ENCODE measurements around the gene MAP3K5.
A peak's percentile ranks its signal among the peaks of the same experiment; 100 is the strongest.
"Not testable (repeated sequence)": the region's sequence is repeated elsewhere in the genome, so short reads cannot be mapped to it uniquely, and the experiment has no call there.

The MAP3K5 gene

DNA sequence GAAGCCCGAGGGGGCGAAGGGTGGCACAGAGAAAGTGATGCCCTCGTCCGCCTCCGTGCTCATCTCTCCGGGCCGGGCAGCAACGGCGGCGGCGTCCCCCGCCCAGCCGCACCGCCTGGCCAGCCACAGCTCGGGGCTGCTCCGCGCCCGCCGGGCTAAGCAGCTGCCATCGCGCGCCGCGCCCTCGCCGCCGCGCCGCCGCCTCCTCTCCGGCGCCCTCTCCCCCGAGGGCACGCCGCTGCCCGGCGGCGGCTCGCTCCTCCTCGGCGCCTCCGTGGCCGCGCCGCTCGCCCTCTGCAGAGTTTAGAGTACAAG is 225 bp downstream of the MAP3K5 start:
- no peak for DNase-seq

DNA sequence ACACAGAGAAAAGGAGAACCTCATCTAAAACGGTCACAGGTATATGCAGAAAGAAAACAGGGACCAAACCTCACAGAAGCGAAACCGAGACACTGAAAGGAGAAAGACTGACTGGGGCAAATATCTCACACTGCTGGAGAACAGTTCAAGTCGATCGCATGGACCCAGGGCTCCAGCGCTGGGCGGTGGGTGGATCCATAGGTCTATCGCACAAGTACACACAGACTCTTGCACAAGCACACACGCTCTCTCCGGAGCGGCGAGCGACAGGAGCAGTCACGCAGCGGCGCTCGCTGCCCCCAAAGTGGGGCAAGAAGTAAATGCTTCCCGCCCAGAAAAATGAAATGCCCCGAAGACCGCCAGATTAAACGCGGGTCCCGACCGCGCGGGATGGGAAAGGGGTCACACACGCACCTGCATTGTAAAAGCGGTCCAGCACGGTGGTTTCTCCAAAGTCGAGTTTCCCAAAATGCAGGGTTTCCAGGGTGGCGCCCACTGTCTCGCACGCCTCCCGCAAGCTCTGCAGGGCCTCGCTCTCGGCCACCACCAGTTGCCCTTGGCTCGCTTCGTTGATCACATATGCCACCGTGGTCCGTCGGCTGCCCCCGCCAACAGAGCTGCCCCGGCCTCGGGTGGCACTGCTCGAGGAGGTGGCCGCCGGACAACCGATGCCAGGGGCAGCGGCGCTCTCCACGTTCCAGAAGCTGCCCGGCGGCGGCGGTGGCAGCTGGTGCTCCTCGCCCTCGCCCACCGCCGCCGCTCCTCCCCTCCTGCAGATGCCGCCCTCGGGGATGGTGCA is 782 bp downstream of the MAP3K5 start:
- peak; percentile 53 for DNase-seq

DNA sequence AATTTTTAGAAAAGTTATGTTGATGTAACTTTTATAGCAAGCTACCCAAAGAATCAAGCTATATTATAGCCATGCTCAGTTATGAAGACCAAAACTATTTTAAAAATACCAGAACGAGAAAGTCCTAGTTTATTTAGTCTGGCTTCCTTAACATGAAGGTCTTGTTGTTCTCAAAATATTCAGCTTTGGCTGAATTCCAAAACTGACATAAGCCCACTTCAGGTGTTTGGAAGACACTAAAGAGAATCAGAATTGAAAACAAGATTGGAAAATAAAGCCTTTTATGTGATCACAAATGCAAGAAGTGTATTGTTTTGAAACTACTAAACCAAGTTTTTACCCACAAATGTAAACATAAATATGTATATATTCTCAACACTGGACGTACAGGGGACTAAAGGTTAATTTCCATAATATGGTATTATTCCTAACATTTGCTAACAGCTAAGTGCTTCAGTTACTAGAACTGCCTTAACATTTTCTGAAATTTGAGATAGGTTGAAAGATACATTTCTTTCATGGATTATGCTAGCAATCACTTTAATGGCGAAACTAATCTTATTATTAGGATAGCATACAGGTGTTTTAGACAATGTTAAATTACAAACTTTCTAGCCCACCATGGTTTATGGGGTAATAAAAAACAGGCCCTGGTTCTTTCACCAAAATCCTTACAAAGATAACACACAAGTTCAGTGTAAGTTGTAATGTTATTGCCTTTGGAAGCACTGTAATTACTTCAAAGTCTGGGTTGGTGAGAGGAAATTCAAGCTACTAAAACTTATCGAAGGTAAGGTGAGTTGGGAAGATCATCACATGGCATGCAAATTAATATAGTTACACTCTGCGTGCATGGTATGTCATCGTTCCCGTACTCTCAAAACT is 1.6 kb downstream of the MAP3K5 start:
- DNase-seq, result no peak

DNA sequence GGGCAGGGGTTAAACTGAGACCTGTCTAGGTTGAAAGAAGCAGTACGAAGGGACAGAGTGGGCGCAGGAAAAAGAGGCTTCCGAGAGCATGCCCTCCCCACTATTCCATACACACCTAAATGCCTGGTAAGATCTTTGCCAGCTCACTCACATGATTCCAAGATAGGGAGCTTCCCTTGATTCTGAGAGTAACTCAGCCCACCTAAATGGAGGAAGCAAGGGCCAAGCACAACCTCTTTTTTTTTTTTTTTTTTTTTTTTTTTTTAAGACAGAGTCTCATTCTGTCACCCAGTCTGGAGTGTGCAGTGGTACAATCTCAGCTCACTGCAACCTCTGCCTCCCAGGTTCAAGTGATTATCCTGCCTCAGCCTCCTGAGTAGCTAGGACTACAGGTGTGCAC is 2.8 kb downstream of the MAP3K5 start:
- not testable (repeated sequence) for DNase-seq

DNA sequence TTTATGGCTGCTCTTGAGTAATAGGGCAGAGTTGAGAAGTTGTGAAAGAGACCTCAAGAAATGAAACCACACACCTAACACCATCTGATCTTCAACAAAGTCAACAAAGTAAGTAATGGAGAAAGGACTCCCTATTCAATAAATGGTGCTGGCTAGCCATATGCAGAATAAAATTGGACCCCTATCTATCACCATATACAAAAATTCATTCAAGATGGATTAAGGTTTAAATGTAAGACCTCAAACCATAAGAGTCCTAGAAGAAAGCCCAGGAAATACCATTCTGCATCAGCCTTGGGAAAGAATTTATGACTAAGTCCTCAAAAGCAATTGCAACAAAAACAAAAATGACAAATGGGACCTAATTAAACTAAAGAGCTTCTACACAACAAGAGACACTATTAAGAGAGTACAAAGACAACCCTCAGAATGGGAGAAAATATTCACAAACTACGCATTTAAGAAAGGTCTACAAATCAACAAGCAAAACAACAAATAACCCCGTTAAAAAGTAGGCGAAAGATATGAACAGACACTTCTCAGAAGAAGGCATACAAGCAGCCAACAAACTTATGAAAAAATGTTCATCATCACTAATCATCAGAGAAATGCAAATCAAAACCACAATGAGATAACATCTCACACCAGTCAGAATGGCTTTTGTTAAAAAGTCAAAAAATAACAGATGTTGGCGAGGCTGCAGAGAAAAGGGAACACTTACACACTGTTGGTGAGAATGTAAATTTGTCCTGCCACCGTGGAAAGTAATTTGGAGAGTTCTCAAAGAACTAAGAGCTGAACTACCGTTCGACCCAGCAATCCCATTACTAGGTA is 4.0 kb downstream of the MAP3K5 start:
- no peak for DNase-seq

DNA sequence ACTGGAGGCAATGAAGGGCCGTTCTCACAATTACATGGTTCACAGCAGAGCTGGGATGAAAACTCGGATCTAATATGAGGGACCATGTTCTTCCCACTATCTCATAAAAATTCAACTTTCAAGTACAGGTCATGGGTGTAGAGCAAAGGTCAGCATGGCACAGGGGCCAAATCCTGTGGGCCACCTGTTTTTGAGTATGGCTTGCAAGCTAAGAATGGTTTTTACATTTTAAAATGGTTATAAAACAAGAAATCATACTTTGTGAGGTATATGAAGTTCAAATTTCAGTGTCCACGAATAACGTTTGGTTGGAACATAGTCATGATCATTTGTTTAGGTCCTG is 4.6 kb downstream of the MAP3K5 start:
- DNase-seq, result no peak

DNA sequence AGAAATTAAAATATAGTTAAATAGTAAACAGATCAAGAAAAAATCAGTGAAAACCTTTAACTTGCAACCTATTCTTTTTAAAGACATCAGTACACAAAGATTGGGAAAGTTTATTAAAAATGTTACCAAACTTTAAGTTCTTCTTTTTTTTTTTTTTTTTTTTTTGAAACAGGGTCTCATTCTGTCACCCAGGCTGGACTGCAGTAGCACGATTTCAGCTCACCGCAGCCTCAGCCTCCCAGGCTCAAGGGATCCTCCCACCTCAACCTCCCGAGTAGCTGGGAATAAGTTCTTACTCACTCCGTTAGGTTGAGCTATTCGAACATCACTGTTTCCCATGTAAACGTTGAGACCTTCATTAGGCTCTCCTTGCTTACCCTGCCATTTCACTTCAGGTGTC is 5.6 kb downstream of the MAP3K5 start:
- no peak for DNase-seq

DNA sequence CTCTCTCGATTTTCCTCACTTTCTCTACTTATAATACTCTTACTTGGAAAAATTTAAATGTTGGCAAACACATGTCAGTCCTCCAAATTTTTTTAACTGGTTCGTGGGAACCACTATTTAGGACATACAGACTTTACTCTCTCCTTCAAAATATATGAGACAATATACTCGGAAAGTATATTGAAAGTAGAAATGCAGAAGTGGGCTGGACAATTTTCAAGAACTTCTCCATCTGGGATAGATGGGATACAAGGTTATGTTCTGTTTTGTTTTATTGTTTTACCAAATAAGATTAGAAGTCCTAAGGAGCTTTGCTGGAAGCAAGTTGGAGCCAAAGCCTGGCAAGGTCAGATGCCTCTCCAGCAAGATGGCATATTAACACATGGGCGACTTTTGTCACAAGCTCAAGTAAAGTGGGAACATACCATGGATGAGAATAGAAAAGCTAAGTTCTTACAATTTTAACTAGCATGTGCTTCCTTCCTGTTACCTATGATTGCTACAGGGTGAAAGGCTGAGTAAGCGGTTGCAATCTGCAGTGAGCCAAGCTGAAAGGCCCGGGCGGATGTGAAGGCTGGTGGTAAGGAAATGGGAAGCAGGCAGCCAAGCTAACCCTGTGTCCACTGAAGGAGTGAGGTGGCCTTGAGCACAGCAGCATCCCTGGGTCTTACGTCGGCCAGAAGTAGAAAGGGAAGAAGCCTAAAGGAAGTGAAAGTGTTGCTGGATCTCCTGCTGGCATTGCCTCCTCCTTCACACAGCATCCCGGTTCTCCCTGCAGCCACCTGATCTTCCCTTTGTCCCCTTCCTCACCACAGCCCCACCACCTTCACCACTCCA is 7.1 kb downstream of the MAP3K5 start:
- peak; percentile 13 for DNase-seq

DNA sequence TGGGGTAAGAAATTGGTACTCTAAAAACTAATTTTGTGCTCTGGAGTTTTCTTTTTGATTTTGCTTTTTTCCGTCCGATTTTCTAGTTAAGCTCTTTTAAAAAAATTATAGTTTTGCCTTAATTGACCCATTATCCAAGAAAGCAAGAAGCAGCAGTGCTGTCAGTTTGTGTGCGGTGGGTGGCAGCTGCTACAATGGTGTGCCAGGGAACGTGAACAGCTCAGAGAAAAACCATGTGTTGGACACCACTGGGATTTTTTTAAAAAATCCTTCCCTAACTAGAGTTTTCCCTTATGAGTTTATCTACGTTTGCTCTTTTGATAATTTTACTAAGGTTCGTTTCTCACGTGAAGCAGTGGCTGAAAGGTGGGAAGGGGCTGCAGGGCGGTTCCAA is 8.0 kb downstream of the MAP3K5 start:
- no peak for DNase-seq

DNA sequence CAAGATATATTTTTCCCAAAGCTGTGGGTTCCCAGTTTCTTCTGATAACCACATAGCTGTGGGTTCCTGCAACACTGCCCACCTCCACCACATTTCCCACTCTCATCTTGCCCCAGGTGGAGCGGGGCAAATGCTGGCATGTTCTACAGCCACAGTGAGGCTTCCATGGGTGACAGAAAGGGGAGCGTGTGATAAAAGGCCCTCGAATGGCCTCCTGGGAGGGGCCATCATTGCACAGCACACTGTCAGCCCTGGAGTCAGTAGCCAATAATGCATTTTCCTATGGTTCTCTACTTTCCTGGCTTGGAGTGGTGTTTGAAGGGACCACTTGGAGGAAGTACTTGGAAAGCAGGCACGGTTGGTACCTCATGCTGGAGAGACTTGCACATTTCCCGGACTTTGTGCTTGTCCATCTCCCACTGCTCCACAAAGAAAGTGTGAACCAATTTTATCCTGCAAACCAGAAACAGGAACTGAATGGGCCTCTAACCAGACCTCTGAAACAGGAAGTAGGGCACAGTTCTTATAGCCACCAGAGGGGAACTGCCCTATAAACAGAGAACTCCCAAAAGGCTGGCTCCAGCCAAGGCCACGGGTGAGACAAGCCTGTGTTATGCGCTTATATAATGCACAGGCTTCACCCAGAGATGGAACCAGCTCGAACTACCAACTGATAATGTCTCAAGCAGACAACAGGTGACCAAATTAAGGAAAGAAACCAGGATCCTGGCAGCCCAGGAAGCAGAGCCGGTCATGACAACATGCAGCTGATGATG is 8.6 kb downstream of the MAP3K5 start:
- no peak for DNase-seq

DNA sequence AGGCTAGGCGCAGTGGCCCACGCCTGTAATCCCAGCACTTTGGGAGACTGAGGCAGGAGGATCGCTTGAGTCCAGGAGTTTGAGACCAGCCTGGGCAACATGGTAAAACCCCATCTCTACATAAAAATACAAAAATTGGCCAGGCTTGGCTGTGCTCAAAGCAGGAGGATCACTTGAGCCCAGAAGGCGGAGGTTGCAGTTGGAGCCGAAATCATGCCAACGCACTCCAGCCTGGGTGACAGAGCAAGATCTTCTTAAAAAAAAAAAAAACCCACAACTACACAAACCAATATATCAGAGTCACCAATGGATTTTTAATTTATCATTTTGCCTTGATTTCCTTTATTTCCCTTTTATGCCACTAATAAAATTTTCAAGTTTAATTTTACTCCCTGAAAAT is 9.3 kb downstream of the MAP3K5 start:
- DNase-seq, result no peak

DNA sequence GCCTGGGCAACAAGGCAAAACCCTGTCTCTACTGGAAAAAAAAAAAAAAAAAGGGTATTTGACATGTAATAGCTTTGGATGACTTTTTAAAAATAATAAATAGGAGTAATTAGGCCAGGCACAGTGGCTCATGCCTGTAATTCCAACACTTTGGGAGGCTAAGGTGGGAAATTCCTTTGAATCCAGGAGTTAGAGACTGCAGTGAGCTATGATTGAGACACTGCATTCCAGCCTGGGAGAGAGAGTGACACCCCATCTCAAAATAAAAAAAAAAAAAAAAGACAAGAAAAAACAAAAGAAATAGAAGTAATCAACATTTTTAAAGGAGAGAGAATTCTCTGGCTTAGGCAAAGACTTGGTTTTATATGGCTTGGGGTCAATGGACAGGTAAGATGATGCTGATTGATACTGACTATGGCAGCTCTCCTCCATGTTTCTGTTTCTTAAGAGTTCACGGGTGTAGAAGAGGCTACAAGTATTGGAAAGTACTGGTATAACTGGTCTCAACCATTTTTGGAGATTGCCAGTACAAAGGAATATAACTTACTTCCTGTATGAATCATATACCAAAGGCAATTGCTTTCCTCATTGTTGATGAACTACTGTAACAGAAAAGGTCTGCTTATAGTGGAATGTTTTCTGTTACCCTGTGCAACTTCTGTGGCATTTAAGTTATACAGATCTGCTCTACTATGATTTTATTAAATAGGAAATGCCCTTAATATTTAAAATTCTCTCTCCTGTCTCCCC is 10.1 kb downstream of the MAP3K5 start:
- DNase-seq, result no peak

DNA sequence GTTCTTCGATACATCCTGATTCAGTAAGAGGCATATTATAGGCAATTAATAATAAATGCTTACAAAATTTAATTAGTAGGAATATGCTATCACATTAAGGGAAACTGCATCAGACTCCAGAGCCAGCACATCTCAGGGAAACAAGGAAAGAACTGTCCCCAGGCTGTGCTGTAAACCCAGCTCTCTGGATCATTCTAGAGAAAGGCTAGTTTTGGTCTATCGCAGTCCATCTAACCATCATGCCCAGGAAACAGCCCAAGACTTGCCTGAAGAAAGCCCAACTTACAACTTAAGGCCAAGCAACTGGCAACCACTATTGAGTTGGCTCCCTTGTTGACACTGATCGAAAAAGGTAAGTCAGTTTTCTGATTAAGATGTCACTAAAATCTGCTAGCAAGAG is 11.3 kb downstream of the MAP3K5 start:
- DNase-seq, result no peak

DNA sequence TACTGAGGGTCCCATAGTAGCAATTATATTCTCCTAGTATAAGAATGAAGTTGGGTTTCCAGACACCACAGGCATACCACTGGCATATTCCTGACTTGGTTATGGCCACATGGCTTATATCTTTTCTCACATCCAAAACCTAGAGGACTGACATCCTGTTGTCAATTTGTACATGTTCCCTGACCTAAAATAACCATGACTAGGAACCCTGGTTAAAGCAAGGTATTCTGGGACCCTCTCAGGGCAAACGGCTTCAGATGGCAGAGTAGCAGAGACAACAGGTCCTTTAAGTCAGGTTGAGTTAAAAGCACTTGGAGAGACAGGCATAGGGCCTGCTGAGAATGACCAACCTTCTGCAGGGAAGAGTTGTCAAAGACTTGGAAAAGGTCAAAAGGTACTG is 12.6 kb downstream of the MAP3K5 start:
- no peak for DNase-seq

DNA sequence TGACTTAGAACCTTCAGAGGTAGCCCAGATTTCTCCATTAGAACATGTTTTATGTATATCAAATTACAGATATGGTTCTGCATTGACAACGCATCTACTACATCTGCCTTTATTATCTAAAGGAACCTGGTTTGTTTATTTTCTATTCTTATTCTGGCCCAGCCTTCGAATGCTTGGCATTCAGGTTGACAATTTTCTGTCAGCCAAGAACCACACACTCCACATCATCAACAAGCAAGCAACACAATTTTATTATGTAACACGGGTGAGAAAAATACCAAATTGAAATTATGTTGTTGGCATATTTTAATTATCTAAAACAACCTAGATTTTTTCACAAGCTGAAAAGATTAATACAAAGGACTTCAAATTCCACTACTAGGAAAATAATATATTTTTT is 14.6 kb downstream of the MAP3K5 start:
- no peak for DNase-seq

DNA sequence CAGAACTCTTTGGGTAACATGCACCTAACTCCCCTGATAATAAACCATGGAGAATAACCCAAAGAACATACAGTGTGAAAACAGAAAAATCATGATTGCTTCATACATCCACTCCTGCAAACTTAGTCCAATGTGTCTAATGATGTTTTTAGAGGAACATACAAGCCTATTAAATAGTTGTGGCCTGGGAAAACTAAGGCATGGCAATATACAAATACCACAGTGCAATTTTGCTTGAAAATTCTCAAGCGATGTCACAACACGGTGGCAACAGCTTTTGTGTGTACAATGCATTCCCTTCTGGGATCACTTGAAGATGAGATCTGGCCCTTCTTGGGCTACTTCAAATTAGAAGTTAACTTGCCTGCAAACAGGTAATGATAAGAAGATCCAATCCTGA is 16.7 kb downstream of the MAP3K5 start:
- no peak for DNase-seq

DNA sequence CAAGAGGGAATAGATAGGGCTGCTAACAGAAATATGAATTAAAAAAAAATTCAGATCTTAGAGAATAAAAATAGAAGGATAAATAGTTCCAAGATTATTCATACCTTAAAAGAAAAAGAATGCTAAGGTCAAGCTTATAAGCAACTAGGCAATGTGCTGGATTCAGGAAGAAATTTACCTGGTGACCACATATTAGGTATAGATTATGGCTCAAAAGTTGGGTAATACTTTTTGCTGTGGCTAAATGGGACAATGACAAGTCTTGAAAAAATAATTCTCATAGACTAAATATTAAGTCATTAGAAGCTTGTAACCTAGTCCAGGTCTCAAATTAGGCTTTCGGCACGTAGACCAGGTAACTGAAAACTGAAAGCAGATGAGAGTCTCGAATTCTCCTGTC is 17.2 kb downstream of the MAP3K5 start:
- DNase-seq, result no peak

DNA sequence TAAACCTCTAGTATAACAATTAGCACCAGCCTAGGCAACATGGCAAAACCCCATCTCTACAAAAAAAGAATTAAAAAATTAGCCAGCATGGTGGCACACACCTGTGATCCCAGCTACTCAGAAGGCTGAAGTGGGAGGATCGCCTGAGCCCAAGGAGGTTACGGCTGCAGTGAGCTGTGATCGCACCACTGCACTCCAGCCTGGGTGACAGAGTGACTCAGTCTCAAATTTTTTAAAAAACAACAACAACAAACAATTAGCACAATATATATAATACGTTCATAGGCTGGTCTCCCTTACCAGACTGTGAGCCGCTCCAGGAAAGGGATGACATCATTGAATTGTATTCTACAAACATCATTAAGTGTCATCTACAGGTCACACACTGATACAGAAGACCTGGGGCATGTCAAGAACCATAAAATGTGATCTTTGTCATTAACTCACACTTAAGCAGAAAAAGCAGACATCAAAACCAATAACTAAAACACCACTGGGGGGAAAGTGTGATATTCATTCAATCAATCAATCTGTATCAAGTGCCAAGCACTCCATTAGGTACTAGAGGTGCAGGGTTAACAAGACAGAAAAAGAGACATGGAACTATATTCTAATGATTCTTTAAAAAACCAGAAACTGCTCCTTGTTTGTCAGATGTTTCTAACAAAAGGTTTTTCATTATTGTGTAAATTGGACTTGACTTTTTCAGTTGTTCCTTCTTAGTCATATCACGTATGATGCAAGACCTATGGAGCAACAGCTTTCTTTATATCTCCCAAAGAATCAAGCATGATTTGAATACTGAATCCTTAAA is 17.8 kb downstream of the MAP3K5 start:
- DNase-seq, result no peak

DNA sequence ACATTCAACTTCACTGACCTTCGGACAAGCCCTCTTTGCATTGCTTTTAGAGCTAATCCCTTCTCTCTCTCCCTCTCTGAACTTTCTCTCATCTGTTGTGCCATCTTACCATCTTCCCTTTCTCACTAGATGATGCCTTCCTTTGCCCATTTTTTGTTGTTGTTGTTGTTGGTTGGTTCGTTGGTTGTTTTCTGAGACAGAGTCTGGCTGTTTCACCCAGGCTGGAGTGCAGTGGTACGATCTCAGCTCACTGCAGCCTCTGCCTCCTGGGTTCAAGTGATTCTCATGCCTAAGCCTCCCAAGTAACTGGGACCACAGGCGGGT is 18.8 kb downstream of the MAP3K5 start:
- DNase-seq, result no peak

DNA sequence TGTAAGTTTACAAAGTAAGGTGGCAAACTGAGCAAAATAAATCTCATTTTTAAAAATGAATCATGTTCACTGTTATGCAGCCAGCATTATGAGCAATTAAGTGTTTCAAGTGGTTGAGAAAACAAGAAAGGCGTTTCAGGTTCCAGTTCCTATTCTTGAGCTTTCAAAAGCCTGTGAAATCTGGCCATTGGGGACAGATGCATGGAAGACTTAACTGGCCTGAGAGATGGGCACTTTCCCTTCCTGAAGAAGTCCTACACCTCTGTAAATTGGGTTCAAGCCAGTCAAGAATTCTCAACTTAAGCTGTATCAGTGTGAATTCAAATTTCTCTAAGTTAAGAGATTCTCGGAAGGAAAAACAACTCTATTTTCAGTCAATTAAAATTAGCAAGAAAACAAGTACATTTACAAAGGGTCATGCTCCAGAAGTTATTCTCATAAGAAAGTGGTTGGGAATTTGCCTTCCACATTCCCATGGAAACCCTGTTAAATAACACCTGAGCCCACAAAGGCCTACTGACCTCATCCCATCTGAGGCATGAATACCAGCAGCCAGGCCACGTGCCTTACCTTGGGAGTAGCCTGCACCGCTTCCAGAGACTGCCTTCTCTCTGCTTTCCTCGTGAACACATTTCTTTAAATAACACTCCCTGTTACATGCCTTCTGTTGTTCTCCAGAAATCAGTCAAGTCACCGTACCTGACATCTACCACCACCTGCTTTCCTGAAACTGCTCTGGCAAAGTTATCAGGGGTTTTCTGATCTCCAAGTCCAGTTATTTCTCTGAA is 19.4 kb downstream of the MAP3K5 start:
- DNase-seq, result no peak

Data from NCI-H82 (cell line).